Measurements from ENCODE around the gene MAN1C1.

The MAN1C1 gene

DNA sequence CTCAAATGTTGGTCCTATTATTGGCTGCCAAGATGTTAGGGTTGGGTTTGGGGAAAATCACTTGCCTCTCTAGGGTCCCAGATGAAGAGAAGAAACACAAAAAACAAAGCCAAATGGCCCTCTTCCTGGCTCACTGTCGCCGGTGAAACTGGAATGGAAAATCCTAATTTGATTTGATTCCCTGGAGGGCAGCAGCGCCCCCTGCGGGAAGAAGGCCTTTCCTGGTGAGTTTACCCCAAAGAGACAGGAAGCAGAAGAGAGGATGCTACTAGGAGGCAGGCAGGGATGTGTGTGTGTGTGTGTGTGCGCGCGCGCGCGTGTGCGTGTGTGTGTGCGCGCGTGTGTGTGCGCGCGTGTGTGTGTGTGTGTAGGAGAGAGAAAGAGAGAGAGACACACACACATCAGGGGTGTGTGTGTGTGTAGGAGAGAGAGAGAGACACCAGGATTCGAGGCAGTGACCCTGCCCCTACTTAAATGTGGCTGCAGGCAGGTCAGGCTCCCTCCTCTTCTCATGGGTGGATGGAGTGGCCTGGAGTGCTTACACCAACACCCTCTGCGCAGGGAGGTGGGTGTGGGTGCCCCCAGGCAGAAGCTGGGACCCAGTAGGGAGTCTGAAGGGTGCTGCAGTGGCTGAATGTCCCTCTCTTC, 180.3 kb downstream of the MAN1C1 start:
- H3K14ac ChIP-seq (ENCODE audit: low read length) = no peak overlapping the region
- no peaks in the 10 kb centered on the region for H3K36me3 ChIP-seq (replicated peaks in 1 of 2; ENCODE audit: control insufficient read depth in 2 of 2, insufficient read depth in 2 of 2, low read length in 2 of 2)
- no peak overlapping the region for H3K23ac ChIP-seq (ENCODE audit: low read depth, low read length, poor library complexity)
- H2BK120ac ChIP-seq (ENCODE audit: low read depth, low read length) = no peak overlapping the region
- peak overlapping the region; percentile 76 for H2AK5ac ChIP-seq (ENCODE audit: low read depth, low read length)
- peak overlapping the region; percentile 26 for H2AFZ ChIP-seq (ENCODE audit: low read length)
- no CpG with 5 or more reads among the region's 19 CpGs for WGBS, 2 donors (ENCODE audit: extremely low coverage in 2 of 2, insufficient read length in 2 of 2, insufficient replicate concordance in 1 of 2)
- peak; percentile 82 for DNase-seq (ENCODE audit: low spot score)
- H2BK12ac ChIP-seq (ENCODE audit: low read length) = peak overlapping the region; percentile 65
- no peak overlapping the region for H2BK15ac ChIP-seq (ENCODE audit: low read length)
- H3K18ac ChIP-seq (ENCODE audit: low read length) = no peak overlapping the region
- no peaks in the 10 kb centered on the region for H3K79me1 ChIP-seq (ENCODE audit: low read depth, low read length)
- no peak overlapping the region for H4K8ac ChIP-seq (ENCODE audit: low read depth, low read length)
- H3K4me2 ChIP-seq (ENCODE audit: insufficient read depth, low read length, poor library complexity, severe bottlenecking) = no peak overlapping the region
- no peak overlapping the region for H4K91ac ChIP-seq (ENCODE audit: low read depth, low read length, poor library complexity)
- peak overlapping the region; percentile 70 for H2BK5ac ChIP-seq (ENCODE audit: low read length)
- H3K4me3 ChIP-seq (ENCODE audit: low read length in 2 of 2) = no peak overlapping the region
- peak overlapping the region; percentile 45 for H3K9ac ChIP-seq (ENCODE audit: low read depth, low read length, poor library complexity)
- H3K27me3 ChIP-seq (ENCODE audit: control insufficient read depth in 3 of 3, insufficient read depth in 3 of 3, low read depth in 1 of 3, low read length in 3 of 3) = no peaks in the 10 kb centered on the region
- H3K4ac ChIP-seq (ENCODE audit: low read length) = no peak overlapping the region
- H3K4me1 ChIP-seq (ENCODE audit: control insufficient read depth in 2 of 2, insufficient read depth in 1 of 2, low read depth in 1 of 2, low read length in 2 of 2) = peaks cover 9 to 21% of the 10 kb centered on the region in 2 donors
- no peak overlapping the region for H3K27ac ChIP-seq (replicated peaks; ENCODE audit: low read length)
- no peaks in the 10 kb centered on the region for H3K9me3 ChIP-seq (replicated peaks in 1 of 2; ENCODE audit: control insufficient read depth in 2 of 2, insufficient read depth in 1 of 2, low read depth in 1 of 2, low read length in 2 of 2)

DNA sequence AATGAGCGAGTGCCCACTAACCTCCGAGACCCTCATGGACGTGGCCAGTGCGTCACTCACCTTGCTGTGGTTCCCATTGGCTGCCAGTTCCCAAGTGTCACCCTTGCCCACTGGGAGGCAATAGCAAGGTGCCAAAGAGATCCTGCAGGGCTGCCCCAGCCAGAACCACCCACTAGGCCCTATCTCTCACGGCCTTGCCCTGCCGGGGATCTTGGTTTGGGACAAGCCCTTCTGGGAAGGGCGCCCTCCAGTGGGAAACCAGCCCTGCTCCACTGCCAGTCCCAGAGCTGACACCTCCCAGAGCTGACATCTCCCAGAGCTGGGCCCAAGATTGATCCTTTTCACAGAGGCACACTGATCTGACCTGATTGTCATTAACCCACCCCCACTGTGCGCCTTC, 181.3 kb downstream of the MAN1C1 start:
- H3K4me3 ChIP-seq (ENCODE audit: low read length in 2 of 2) = no peak overlapping the region
- H2BK12ac ChIP-seq (ENCODE audit: low read length) = peak overlapping the region; percentile 58
- H2BK15ac ChIP-seq (ENCODE audit: low read length) = peak overlapping the region; percentile 82
- no peak overlapping the region for H3K18ac ChIP-seq (ENCODE audit: low read length)
- no peak overlapping the region for H4K8ac ChIP-seq (ENCODE audit: low read depth, low read length)
- H3K4ac ChIP-seq (ENCODE audit: low read length) = no peak overlapping the region
- H2BK5ac ChIP-seq (ENCODE audit: low read length) = no peak overlapping the region
- peaks cover 12 to 23% of the 10 kb centered on the region in 2 donors for H3K4me1 ChIP-seq (ENCODE audit: control insufficient read depth in 2 of 2, insufficient read depth in 1 of 2, low read depth in 1 of 2, low read length in 2 of 2)
- H3K79me1 ChIP-seq (ENCODE audit: low read depth, low read length) = no peaks in the 10 kb centered on the region
- H4K91ac ChIP-seq (ENCODE audit: low read depth, low read length, poor library complexity) = no peak overlapping the region
- no peak overlapping the region for H3K14ac ChIP-seq (ENCODE audit: low read length)
- no peaks in the 10 kb centered on the region for H3K27me3 ChIP-seq (ENCODE audit: control insufficient read depth in 3 of 3, insufficient read depth in 3 of 3, low read depth in 1 of 3, low read length in 3 of 3)
- WGBS, 2 donors (ENCODE audit: extremely low coverage in 2 of 2, insufficient read length in 2 of 2, insufficient replicate concordance in 1 of 2) = no CpG with 5 or more reads among the region's 8 CpGs
- H3K9me3 ChIP-seq (replicated peaks in 1 of 2; ENCODE audit: control insufficient read depth in 2 of 2, insufficient read depth in 1 of 2, low read depth in 1 of 2, low read length in 2 of 2) = no peaks in the 10 kb centered on the region
- no peak for DNase-seq (ENCODE audit: low spot score)
- H3K9ac ChIP-seq (ENCODE audit: low read depth, low read length, poor library complexity) = no peak overlapping the region
- no peaks in the 10 kb centered on the region for H3K36me3 ChIP-seq (replicated peaks in 1 of 2; ENCODE audit: control insufficient read depth in 2 of 2, insufficient read depth in 2 of 2, low read length in 2 of 2)
- peak overlapping the region; percentile 76 for H2AK5ac ChIP-seq (ENCODE audit: low read depth, low read length)
- H3K27ac ChIP-seq (replicated peaks; ENCODE audit: low read length) = no peak overlapping the region
- H2BK120ac ChIP-seq (ENCODE audit: low read depth, low read length) = no peak overlapping the region
- H2AFZ ChIP-seq (ENCODE audit: low read length) = no peak overlapping the region
- H3K23ac ChIP-seq (ENCODE audit: low read depth, low read length, poor library complexity) = no peak overlapping the region
- H3K4me2 ChIP-seq (ENCODE audit: insufficient read depth, low read length, poor library complexity, severe bottlenecking) = no peak overlapping the region

DNA sequence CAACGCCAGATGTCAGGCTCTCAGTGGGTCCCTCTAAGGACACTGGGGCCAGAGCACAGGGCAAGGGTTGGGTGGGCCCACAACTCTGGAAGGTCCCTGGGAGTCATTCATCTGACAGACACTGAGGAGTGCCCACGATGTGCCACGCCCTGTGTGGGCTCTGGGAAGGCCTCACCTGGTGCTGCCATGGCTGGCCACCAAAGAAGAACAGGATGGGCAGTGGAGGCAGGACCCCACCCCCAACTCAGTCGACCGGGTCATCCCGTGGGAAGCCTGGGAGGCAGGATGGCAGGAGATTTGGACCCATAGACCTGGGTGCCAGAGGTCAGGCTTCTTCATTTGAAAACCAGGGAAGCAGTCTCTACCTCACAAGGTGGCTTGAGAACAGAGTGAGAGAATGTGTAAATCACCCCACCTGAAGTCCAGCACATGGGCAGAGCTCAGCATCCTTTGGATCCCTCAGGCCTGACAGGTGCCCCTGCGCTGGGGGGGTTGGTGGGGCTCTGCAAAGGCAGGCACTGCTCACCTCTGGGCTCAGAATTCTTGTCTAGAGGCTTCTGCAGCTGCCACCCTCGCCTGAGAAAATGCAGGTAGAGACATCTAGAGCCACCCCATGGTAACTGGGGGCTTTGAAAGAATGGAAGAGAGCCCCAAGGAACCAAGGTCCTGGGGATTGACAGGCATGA, 182.2 kb downstream of the MAN1C1 start:
- Histone ChIP-seq H3K27me3 (ENCODE audit: control insufficient read depth in 3 of 3, insufficient read depth in 3 of 3, low read depth in 1 of 3, low read length in 3 of 3) (no peaks in the 10 kb centered on the region), H2BK5ac (ENCODE audit: low read length) (no peak overlapping the region), H3K9me3 (replicated peaks in 1 of 2; ENCODE audit: control insufficient read depth in 2 of 2, insufficient read depth in 1 of 2, low read depth in 1 of 2, low read length in 2 of 2) (no peaks in the 10 kb centered on the region), H4K8ac (ENCODE audit: low read depth, low read length) (no peak overlapping the region), H3K27ac (replicated peaks; ENCODE audit: low read length) (no peak overlapping the region), H3K18ac (ENCODE audit: low read length) (peak overlapping the region; percentile 42), H3K4me1 (ENCODE audit: control insufficient read depth in 2 of 2, insufficient read depth in 1 of 2, low read depth in 1 of 2, low read length in 2 of 2) (peaks cover 12 to 24% of the 10 kb centered on the region in 2 donors), H3K4me2 (ENCODE audit: insufficient read depth, low read length, poor library complexity, severe bottlenecking) (no peak overlapping the region), H2BK120ac (ENCODE audit: low read depth, low read length) (no peak overlapping the region), H3K4me3 (ENCODE audit: low read length in 2 of 2) (no peak overlapping the region), H3K9ac (ENCODE audit: low read depth, low read length, poor library complexity) (peak overlapping the region; percentile 9), H2AFZ (ENCODE audit: low read length) (no peak overlapping the region), H3K36me3 (replicated peaks in 1 of 2; ENCODE audit: control insufficient read depth in 2 of 2, insufficient read depth in 2 of 2, low read length in 2 of 2) (no peaks in the 10 kb centered on the region), H3K14ac (ENCODE audit: low read length) (no peak overlapping the region), H3K79me1 (ENCODE audit: low read depth, low read length) (no peaks in the 10 kb centered on the region), H2BK12ac (ENCODE audit: low read length) (no peak overlapping the region), H2AK5ac (ENCODE audit: low read depth, low read length) (peak overlapping the region; percentile 1), H2BK15ac (ENCODE audit: low read length) (peak overlapping the region; percentile 51), H3K23ac (ENCODE audit: low read depth, low read length, poor library complexity) (peak overlapping the region; percentile 59), H4K91ac (ENCODE audit: low read depth, low read length, poor library complexity) (no peak overlapping the region), H3K4ac (ENCODE audit: low read length) (no peak overlapping the region)
- no peak for DNase-seq (ENCODE audit: low spot score)
- no CpG with 5 or more reads among the region's 8 CpGs for WGBS, 2 donors (ENCODE audit: extremely low coverage in 2 of 2, insufficient read length in 2 of 2, insufficient replicate concordance in 1 of 2)

DNA sequence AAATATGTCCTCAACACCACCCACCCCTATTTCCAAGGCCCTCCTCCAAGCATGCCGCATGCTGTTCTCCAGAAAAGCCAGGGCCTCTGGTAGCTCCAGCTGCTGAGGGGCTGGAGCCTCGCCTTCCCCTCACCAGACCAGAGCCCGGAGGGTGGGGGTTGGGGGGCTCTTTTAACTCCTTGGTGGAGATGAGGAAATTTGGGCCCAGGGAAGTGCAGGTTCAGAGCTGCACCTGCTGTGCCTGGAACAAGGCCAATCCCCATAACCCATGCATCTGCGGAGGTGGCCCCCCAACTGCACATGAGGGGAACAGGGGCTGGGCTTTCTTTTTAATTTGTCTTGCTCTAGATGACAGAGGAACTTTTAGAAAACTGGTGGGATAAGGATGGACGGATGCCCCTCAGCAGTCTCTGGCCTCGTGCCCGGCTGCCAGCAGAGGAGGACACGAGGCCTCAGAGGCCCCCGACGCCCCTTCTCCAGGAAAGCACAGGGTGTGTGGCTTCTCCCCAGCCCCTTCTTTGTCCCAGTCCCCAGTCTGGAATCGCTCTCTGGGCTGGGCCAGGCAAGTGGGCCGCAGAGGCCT, 182.9 kb downstream of the MAN1C1 start:
- H4K8ac ChIP-seq (ENCODE audit: low read depth, low read length) = peak overlapping the region; percentile 77
- no peak for DNase-seq (ENCODE audit: low spot score)
- H2AK5ac ChIP-seq (ENCODE audit: low read depth, low read length) = peak overlapping the region; percentile 1
- H2AFZ ChIP-seq (ENCODE audit: low read length) = peak overlapping the region; percentile 94
- H3K36me3 ChIP-seq (replicated peaks in 1 of 2; ENCODE audit: control insufficient read depth in 2 of 2, insufficient read depth in 2 of 2, low read length in 2 of 2) = peaks cover 0 to 5% of the 10 kb centered on the region in 2 donors
- H3K4me3 ChIP-seq (ENCODE audit: low read length in 2 of 2) = peak overlapping the region; percentile 41 to 57
- peak overlapping the region; percentile 96 for H3K18ac ChIP-seq (ENCODE audit: low read length)
- peaks cover 16 to 28% of the 10 kb centered on the region in 2 donors for H3K4me1 ChIP-seq (ENCODE audit: control insufficient read depth in 2 of 2, insufficient read depth in 1 of 2, low read depth in 1 of 2, low read length in 2 of 2)
- H3K9ac ChIP-seq (ENCODE audit: low read depth, low read length, poor library complexity) = peak overlapping the region; percentile 89
- WGBS, 2 donors (ENCODE audit: extremely low coverage in 2 of 2, insufficient read length in 2 of 2, insufficient replicate concordance in 1 of 2) = no CpG with 5 or more reads among the region's 12 CpGs
- H4K91ac ChIP-seq (ENCODE audit: low read depth, low read length, poor library complexity) = no peak overlapping the region
- no peaks in the 10 kb centered on the region for H3K27me3 ChIP-seq (ENCODE audit: control insufficient read depth in 3 of 3, insufficient read depth in 3 of 3, low read depth in 1 of 3, low read length in 3 of 3)
- peak overlapping the region; percentile 49 for H3K23ac ChIP-seq (ENCODE audit: low read depth, low read length, poor library complexity)
- H3K4ac ChIP-seq (ENCODE audit: low read length) = no peak overlapping the region
- H3K27ac ChIP-seq (replicated peaks; ENCODE audit: low read length) = no peak overlapping the region
- peak overlapping the region; percentile 76 for H3K4me2 ChIP-seq (ENCODE audit: insufficient read depth, low read length, poor library complexity, severe bottlenecking)
- H2BK15ac ChIP-seq (ENCODE audit: low read length) = peak overlapping the region; percentile 95
- no peaks in the 10 kb centered on the region for H3K9me3 ChIP-seq (replicated peaks in 1 of 2; ENCODE audit: control insufficient read depth in 2 of 2, insufficient read depth in 1 of 2, low read depth in 1 of 2, low read length in 2 of 2)
- no peak overlapping the region for H2BK12ac ChIP-seq (ENCODE audit: low read length)
- no peak overlapping the region for H3K14ac ChIP-seq (ENCODE audit: low read length)
- H2BK5ac ChIP-seq (ENCODE audit: low read length) = peak overlapping the region; percentile 28
- no peaks in the 10 kb centered on the region for H3K79me1 ChIP-seq (ENCODE audit: low read depth, low read length)
- peak overlapping the region; percentile 75 for H2BK120ac ChIP-seq (ENCODE audit: low read depth, low read length)
